Effector memory CD4-positive, alpha-beta T cell (primary cell): ENCODE data around the gene TWSG1.

Experiments used
- DNase-seq, 3 donors: peaks; one replicate each; pipeline ENCODE4 v3.0.0-alpha.2; 2020
- H3K27ac ChIP-seq: 2 replicates; pipeline ENCODE4 v1.7.0; 2013; ENCODE audit warnings: mild to moderate bottlenecking, low read length, moderate library complexity; ENCODE audit not compliant: insufficient read depth, poor library complexity, severe bottlenecking
- H3K27me3 ChIP-seq: replicated peaks from 2 replicates; pipeline ENCODE4 v1.7.0; 2013; ENCODE audit warnings: mild to moderate bottlenecking, low read length; ENCODE audit not compliant: insufficient read depth, control insufficient read depth, poor library complexity, severe bottlenecking
- H3K36me3 ChIP-seq: 2 replicates; pipeline ENCODE4 v1.7.0; 2013; ENCODE audit warnings: mild to moderate bottlenecking, low read length, moderate library complexity; ENCODE audit not compliant: control insufficient read depth, insufficient read depth
- H3K4me1 ChIP-seq: 2 replicates; pipeline ENCODE4 v1.7.0; 2013; ENCODE audit warnings: low read length, mild to moderate bottlenecking; ENCODE audit not compliant: control insufficient read depth, insufficient read depth, poor library complexity, severe bottlenecking
- H3K4me3 ChIP-seq: 2 replicates; pipeline ENCODE4 v1.7.0; 2013; ENCODE audit warnings: low read length, low read depth, mild to moderate bottlenecking; ENCODE audit not compliant: insufficient read depth, poor library complexity, severe bottlenecking
- H3K9me3 ChIP-seq: 2 replicates; pipeline ENCODE4 v1.7.0; 2013; ENCODE audit warnings: mild to moderate bottlenecking, low read length, moderate library complexity; ENCODE audit not compliant: control insufficient read depth

TWSG1 gene

DNA sequence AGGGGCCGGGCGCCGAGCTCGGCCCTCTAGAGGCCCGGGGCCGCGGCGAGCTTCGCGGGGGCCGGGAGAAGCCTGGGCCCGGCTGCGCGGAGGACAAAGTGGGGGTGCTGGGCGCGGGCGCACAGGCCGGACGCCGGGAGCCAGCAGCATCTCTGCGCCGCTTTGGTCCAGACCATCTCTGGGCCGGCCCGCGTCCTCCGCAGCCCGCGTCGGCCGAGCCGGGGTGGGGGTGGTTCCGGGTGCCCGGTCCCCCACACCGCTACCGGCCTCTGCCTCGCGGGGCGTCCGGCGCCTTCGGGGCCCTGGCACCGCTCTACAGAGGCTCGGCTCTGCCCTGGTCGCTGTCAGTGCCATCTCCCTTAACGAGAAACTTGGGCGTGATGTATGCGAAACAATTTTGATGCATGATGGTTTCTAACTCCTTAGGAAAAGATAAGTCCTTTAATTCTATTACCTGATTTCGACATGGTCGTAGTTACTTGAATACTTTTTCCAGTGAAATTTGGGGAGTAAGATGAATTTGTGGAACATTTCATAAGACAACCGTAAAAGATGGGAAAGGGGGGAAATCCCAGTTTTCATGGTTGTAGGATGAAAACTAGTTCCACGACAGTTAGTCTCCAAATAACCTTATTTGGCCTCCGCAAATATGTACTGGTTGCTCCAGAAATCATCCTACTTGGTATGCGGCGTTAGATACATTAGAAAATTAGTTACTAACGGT lies 562 bp downstream of the TWSG1 start:
- DNase-seq, result peak in 2 of 3 donors; percentile 1 to 17

DNA sequence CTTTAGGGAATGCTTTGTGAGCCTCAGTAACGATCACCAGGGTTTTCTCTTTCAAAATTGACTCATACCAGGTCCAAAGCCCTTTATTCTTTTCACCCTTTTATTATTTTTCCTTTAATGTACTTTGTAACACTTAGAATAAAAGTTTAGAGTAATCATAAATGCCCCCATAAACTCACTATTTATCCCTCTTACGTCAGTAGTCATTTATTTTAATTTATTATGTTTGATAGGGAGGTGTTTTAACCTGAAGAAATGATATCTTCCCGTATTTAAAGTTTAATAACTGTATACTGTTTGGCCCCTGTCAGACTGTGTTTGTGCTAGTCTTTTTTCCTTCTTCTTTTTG lies 1.1 kb downstream of the TWSG1 start:
- H3K27ac ChIP-seq, result no peak overlapping the region

More for the DNA sequence above, 562 bp downstream of the TWSG1 start:
- Histone ChIP-seq H3K27ac (peak overlapping the region; percentile 66), H3K4me3 (peak overlapping the region; percentile 90), H3K4me1 (peaks cover 8% of the 10 kb centered on the region), H3K9me3 (no peaks in the 10 kb centered on the region), H3K36me3 (no peaks in the 10 kb centered on the region), H3K27me3 (no peaks in the 10 kb centered on the region)

GRCh38 chr18:9336827-9337226 lies 2.3 kb downstream of the TWSG1 start:
- H3K4me1 ChIP-seq, result peaks cover 8% of the 10 kb centered on the region
- no peaks in the 10 kb centered on the region for H3K27me3 ChIP-seq
- no peaks in the 10 kb centered on the region for H3K36me3 ChIP-seq
- no peaks in the 10 kb centered on the region for H3K9me3 ChIP-seq
- no peak overlapping the region for H3K4me3 ChIP-seq
- DNase-seq, result no peak
- H3K27ac ChIP-seq, result no peak overlapping the region

More for the DNA sequence above, 1.1 kb downstream of the TWSG1 start:
- no peak for DNase-seq
- Histone ChIP-seq H3K27me3 (no peaks in the 10 kb centered on the region), H3K36me3 (no peaks in the 10 kb centered on the region), H3K9me3 (no peaks in the 10 kb centered on the region), H3K4me1 (peaks cover 8% of the 10 kb centered on the region), H3K4me3 (peak overlapping the region; percentile 90)

DNA sequence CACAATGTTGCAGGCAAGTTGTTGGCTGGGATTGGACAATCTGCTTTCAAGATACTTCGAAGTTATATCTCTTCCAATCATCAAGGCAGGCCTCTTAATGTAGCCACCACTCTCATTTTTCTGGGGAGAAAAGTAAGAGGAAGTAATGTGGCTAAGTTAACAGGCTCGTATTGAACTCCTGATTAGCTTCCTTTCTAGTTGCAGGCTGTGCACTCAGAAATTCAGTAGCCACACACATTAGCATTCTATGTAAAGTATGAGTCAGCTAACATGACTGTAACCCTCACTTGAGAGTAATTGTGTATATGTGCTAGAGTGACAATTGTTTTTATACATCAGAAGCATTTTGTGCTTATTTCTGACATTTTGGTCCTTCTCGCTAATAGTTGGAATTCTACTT lies 3.3 kb downstream of the TWSG1 start:
- no peak for DNase-seq

DNA sequence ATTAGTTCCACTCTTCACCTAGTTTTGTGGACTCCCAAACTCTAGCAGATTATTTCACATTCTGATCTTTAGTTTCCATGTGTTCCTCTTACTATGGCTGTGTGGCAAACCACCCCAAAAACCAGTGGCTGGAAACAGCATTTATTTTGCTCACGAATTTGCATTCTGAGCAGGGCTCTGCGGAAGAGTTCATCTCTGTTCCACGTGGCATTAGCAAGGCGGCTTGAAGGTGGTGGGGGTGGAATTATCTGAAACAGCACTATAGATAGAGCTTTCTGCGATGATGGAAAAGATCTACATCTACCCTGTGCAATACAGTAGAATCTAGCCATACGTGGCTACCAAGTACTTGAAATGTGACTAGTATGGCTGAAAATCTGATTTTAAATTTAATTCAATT lies 5.9 kb downstream of the TWSG1 start:
- H3K4me3 ChIP-seq, result no peak overlapping the region
- H3K27ac ChIP-seq, result no peak overlapping the region
- H3K9me3 ChIP-seq, result no peaks in the 10 kb centered on the region
- no peaks in the 10 kb centered on the region for H3K27me3 ChIP-seq
- peaks cover 3% of the 10 kb centered on the region for H3K4me1 ChIP-seq
- no peaks in the 10 kb centered on the region for H3K36me3 ChIP-seq
- DNase-seq, result no peak

More for the DNA sequence above, 3.3 kb downstream of the TWSG1 start:
- H3K27ac ChIP-seq, result no peak overlapping the region
- H3K4me1 ChIP-seq, result peaks cover 8% of the 10 kb centered on the region
- H3K9me3 ChIP-seq, result no peaks in the 10 kb centered on the region
- H3K4me3 ChIP-seq, result no peak overlapping the region
- H3K27me3 ChIP-seq, result no peaks in the 10 kb centered on the region
- H3K36me3 ChIP-seq, result no peaks in the 10 kb centered on the region

- DNase-seq, result no peak
- Histone ChIP-seq H3K27ac (no peak overlapping the region), H3K4me3 (no peak overlapping the region), H3K9me3 (no peaks in the 10 kb centered on the region), H3K36me3 (no peaks in the 10 kb centered on the region), H3K4me1 (no peaks in the 10 kb centered on the region), H3K27me3 (no peaks in the 10 kb centered on the region)
These were observed 9.0 kb downstream of the TWSG1 start for GRCh38 chr18:9343577-9343976.

GRCh38 chr18:9346775-9347174 lies 12.2 kb downstream of the TWSG1 start:
- Histone ChIP-seq H3K9me3 (no peaks in the 10 kb centered on the region), H3K4me1 (no peaks in the 10 kb centered on the region), H3K4me3 (no peak overlapping the region), H3K36me3 (no peaks in the 10 kb centered on the region), H3K27ac (no peak overlapping the region), H3K27me3 (no peaks in the 10 kb centered on the region)
- no peak for DNase-seq

DNA sequence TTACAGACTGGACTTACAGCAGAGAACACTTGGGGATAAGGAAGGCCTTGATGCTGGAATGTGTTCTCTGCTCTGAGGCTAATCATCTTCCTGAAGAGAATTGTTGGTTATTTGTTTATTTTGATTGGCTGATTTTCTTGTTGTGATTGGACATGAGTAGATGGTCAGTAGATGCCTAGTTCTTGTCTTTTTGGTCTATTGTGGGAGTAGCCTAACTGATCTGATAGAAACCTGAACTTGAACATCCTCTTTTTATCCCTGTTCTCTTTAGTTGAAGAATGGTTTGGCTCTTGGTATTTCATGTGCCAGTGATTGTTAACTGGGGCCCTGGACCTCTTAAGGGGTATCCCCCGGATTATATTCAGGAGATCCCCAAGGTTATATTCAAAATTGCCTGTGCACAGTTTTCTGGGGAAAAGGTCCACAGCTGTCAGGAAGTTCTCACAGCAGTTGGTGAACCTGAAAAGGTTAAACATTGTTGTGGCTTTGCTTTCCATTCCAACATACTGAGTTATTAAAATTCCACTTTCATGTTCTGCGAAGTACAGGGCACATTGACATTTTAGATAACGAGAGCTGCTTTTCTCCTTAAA lies 13.6 kb downstream of the TWSG1 start:
- no peak overlapping the region for H3K4me3 ChIP-seq
- H3K27me3 ChIP-seq, result no peaks in the 10 kb centered on the region
- no peaks in the 10 kb centered on the region for H3K4me1 ChIP-seq
- H3K36me3 ChIP-seq, result no peaks in the 10 kb centered on the region
- no peak for DNase-seq
- no peak overlapping the region for H3K27ac ChIP-seq
- no peaks in the 10 kb centered on the region for H3K9me3 ChIP-seq

DNA sequence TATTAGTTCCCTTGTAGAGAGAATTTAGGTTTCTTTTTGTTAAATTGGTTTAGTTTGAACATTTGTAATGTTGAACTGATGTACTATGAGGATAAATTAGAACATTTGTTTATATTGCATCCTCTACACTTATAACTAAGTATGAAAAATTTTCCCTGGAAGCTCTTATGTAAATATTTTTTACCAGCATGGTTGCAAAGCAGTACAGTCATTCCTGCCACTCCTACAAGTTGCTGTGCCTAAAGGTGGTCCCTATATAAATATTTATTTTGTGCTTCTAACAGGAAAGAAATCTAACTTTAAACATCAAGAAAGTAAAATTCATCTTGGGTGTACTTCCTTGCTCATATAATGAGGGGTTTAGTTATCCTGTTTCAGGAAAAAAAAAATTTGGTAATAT lies 14.2 kb downstream of the TWSG1 start:
- Histone ChIP-seq H3K27me3 (no peaks in the 10 kb centered on the region), H3K27ac (no peak overlapping the region)
- no peak for DNase-seq

GRCh38 chr18:9353596-9353995 lies 19.0 kb downstream of the TWSG1 start:
- Histone ChIP-seq H3K4me1 (no peaks in the 10 kb centered on the region), H3K9me3 (no peaks in the 10 kb centered on the region), H3K36me3 (no peaks in the 10 kb centered on the region), H3K27me3 (no peaks in the 10 kb centered on the region), H3K27ac (no peak overlapping the region), H3K4me3 (no peak overlapping the region)
- DNase-seq, result no peak

More for the DNA sequence above, 14.2 kb downstream of the TWSG1 start:
- Histone ChIP-seq H3K9me3 (no peaks in the 10 kb centered on the region), H3K4me3 (no peak overlapping the region), H3K36me3 (no peaks in the 10 kb centered on the region), H3K4me1 (no peaks in the 10 kb centered on the region)
